DMS153 treated with DMSO at 0.1 percent for 48 hours (cell line): ENCODE measurements around the gene USP6NL.

Source experiments
- DNase-seq: peaks from one replicate; lab custom pipeline; 2025; ENCODE audit not compliant: unreplicated experiment; lab: John Stamatoyannopoulos, UW

USP6NL gene

GRCh38 chr10:11483201-11484148 is 128.0 kb downstream of the USP6NL start:
- no peak for DNase-seq

GRCh38 chr10:11482306-11482705 is 129.1 kb downstream of the USP6NL start:
- no peak for DNase-seq

DNA sequence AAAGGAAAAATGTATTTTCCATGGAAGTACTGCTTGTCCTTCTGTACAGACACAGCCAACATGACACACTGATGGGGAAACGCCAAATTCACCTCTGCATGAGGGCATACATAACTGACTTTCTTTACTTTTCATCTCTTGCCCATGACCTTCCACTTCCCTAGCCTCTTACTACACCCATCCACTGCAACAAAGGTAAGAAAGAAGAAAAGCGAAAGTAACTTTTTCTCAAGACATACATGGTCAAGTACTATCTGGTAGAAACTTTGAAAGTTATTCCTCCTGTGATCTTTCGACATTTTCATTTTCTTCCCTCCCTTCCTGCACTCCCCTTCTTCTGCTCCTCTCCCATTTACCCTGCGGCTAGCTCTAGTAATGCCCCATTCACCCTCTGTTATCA is 130.8 kb downstream of the USP6NL start:
- DNase-seq, result no peak

DNA sequence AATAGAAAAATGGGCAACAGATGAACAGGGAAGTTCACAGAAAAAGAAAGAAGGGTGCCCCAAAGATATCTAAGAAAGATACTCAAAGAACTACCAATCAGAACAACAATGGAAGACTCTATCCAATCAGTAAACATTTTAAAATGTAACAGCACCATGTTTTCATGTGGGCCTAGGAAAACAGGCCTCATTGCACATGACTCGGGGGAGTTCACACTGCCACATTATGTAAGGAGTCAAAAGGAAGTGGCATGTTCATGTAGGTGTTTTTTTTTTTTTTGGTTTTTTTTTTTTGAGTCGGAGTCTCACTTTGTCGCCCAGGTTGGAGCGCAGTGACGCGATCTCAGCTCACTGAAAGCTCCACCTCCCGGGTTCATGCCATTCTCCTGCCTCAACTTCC is 132.2 kb downstream of the USP6NL start:
- no peak for DNase-seq

DNA sequence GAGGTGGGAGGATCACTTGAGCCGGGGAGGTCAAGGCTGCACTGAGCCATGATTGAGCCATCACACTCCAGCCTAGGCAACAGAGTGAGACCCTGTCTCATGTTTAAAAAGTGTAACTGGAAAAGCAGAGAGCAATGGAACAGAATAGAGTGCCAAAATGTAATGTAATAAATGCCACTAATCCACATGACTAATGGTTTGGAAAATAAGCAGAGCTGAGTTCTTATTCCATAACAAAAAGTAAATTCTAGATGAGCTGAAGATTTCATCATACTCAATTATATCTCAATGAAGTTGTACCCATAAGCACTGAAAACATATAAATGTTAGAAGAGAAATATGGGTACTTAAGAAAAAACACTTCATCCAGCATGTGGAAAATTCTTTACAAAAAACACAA is 132.6 kb downstream of the USP6NL start:
- no peak for DNase-seq

DNA sequence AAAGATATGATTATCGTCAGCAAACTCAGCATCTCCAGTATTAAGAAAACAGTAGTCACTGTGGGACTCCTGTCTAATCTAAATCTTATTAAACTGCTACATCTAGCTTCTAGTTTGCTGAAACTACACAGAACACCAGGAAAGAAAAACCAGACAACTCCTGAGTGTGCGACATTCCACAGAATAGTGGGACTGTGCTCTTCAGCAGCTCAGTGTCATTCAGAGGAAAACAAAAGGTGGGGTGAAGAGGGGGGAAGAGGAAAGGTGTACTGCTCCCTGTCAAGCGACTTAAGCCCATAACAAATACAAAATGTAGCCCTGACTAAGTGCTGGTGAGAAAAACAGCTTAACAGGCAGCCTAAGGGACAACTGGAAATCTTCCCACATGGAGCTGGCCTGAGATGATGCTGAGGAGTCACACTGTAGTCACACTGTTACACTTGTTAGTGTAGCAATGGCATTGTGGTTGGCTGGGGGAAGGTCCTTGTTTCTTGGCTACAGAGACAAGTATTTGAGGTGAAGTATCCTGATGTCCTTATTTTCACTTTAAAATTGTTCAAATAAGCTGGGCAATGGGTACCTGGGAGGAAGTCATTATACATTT is 135.5 kb downstream of the USP6NL start:
- no peak for DNase-seq

- no peak for DNase-seq
Observed at GRCh38 chr10:11473128-11473760, 138.2 kb downstream of the USP6NL start.

GRCh38 chr10:11472158-11472753 is 139.2 kb downstream of the USP6NL start:
- DNase-seq, result no peak

DNA sequence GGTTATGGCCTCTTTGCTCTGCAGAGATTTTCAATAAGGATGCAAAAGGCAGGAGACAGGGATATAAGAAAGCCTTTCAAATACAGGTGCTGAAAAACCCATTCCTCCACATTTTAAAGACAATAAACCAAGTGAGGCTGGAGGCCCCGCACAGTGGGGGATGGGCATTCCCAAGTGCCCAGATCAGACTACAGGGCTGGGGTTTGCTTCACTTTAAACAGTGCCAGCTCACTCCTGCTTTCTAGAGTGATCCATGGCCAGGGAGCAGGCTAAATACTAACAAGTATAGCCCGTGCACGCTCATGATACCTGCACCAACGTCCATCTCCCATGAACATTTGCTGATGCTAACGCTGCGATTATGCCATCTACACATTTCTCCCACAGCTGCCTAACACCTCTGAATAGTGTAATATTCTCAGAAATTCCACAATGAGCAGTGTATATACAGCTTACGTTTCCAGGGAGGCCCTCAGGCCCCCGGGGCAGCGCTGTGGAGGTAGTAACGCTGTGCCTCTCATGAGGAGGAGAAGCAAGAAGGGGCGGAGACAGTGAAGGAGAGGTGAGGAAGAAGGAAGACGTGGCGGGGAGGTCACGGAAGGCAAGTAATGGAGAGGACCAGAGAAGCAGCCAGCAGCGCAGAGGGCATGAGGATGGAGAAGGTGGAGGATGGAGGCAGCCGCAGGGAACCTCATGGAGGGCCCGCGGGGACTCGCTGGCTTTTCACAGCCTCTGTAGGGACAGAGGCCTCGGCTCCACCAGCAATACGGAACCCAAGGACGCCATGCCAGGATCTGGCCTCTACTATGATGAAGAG is 141.7 kb downstream of the USP6NL start:
- no peak for DNase-seq

DNA sequence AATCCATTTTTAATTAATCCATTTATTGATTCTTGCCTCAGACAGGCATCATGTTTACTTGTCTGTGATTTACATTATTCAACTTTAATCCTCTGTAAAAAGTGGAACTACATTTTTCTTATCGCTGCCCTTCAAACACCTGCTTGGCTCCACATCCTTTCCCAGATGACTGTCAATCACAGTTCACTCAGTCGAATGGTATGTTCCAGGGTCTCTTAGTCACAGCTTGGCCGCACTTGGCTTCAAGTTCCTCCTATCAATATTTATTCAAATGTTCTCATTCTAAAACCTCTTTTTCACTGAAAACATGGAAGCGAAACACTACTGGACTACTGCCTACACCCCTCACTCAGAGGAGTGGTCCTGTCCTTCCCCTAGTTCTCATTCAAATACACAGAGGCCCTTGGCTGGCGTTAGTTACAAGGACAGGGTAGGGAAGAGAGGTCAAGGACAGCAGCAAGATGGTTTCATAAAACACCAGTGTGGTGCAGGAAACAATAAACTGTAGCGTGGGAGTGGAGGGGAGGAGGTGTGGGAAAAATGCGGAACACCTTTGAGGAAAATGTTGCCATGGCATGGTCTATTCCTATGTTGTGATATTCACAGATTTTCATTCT is 143.2 kb downstream of the USP6NL start:
- DNase-seq, result no peak

DNA sequence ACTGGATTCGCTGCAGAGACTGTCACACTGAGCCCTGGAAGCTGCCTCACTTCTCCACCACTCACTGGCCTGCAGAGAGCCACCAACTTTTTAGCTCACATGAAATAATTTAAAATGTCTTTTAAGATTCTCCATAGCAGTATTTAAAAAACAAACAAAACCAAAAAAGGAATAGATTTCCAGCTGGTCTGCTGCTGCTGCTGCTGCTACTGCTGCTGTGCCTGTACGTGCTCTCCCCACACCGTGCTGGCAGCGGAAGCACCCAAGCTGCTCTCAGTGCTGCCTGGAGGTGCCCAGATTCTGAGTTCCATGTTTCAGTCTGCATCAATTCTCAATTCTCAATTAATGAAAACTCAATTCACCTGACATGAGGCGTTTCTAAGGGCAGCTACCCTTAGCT is 146.0 kb downstream of the USP6NL start:
- no peak for DNase-seq

- DNase-seq, result no peak
Observed at GRCh38 chr10:11463111-11463510, 148.3 kb downstream of the USP6NL start.

DNA sequence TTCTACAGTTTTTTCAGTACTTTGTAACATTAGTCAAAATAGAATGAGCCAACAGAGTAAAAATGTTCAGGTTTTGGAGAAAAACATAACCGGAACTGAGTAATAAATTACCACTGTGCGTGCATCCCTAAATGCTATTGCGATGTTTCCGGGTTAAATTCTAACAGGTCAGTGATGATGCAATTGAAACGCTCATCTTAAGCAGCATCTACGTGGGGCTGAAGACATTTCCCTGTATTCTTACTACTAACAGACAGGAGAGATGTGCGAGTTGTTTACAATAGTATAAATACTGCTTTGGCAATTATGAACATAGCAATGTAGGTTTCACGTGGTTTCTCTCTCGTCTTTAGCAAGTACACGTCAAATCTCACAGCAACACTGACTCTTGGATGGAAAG is 149.4 kb downstream of the USP6NL start:
- no peak for DNase-seq

DNA sequence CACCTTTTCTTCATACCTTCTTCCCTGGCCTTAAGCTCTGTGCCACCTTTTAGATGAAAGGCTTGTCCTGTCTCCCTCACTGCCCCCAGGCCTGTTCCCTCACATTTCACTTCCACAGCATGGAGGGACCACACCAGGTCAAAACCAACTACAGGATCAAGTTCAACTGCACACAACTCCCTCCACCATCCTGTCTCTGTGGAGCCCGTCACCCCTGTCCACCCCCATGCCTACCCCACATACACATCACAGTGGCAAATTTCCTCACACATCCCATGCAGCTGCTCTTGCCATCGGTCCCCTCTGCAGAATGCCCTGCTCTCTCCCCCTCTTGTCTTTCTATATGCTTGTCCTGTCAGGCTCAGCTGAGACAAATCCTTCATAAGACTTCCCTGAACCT is 154.1 kb downstream of the USP6NL start:
- DNase-seq, result no peak

- DNase-seq, result no peak
Observed at GRCh38 chr10:11454958-11455566, 156.4 kb downstream of the USP6NL start.

DNA sequence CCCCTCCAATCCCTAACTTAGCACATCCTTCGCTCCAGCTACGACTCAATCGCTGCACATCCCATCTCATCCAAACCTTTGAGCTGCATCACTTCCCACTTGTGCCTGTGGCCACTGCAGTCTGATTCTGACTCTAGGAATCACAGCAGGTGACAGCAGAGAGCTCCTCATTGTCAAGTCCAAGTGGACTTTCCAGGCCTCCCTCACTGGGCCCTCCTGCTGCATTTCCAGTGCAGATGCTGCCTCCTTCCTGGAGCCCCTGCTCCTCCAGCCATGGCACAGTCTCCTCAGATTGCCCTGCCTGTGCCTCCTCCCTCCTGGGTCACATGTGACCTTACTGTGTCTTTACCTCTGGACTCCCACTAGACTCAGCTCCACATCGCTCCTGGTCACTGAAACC is 157.3 kb downstream of the USP6NL start:
- DNase-seq, result no peak

DNA sequence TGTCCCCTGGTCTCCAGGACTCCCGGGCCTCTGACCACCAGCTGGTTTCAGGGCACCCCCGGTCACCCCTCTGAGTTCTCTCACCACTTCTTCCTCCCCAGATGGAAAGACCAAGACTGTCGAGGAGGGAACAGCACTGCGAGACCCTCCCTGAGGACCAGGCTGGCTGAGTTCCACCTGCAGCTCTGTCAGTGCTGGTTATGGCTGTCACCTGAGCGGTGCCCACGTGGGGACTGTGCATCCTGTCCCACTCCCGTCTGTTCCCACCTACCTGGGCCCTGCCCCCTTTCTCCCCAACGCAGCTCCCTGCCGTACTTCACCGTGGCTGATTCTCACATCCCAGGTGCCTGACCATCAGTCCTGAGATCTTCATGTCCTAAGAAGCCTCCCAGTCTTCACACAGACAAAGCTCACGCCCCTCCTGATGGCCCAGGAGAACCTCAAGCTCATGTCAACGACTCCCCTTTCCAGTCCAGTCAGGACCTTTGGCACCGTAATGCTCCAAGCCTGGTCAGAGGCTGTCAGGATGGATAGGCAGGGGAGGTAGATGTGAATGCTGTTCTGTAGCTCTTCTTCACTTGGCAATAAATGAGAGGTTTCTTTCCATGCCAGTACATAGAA is 159.7 kb downstream of the USP6NL start:
- no peak for DNase-seq

DNA sequence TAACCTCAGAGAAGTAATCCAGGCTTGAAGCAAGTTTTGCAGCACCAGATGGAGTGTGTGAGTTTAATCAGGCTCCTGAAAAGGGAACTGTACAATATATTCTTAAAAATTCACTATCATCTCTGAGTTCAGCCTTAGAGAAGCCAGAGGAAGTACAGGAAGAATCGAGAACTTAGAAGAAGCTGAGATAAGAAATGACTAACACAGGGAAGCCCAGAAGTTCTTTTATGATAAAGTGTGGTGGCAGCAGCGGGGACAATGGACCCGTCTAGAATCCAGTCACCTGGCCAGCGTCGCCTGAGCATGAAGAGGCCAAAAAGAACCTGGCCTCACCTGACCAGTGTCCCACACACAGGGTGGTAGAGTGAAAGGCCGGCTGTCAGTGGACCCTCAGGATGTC is 161.0 kb downstream of the USP6NL start:
- DNase-seq, result no peak

GRCh38 chr10:11449761-11450160 is 161.7 kb downstream of the USP6NL start:
- no peak for DNase-seq
